ENCODE data around the gene MEF2D.

The MEF2D gene

DNA sequence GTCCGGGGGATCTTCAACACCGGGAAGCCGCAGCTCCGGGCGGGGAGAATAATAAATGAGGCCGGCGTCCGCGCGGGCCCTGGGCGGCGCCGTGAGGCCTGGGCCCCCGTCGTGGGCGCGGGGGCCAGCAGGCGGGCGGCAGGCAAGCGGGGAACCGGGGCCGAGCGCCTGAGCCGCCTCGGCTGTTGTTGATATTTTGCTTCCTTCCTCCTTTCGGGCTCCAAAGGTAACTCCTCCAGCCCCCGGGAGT is at the start of gene MEF2D:
TSS of gene MEF2D (minus strand) at position 233 of the 250 bp plus-strand sequence. CDS start 17,483 bp downstream, outside the sequence.
- DNase-seq (ENCODE audit: low spot score): no peak

DNA sequence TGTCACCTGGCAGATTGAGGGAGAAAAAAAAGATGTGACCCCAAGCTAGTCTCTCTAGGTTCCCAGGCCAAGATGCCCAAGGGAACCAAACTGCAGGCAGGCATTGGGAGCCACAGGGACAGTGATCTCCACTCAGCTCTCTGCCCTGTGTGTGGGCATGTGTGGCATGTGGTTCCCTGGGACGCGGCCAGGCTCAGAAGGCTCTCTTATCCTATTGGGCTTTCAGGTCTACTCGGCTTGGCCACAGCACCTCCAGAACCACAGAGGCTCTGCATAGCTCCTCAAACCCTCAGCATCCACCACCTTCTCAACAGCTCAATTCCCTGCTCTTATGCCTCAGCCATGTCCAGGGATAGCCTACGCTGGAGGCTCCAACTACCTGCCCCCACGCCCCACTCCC is 49.8 kb upstream of the MEF2D start:
- no peak for DNase-seq (ENCODE audit: low spot score)

DNA sequence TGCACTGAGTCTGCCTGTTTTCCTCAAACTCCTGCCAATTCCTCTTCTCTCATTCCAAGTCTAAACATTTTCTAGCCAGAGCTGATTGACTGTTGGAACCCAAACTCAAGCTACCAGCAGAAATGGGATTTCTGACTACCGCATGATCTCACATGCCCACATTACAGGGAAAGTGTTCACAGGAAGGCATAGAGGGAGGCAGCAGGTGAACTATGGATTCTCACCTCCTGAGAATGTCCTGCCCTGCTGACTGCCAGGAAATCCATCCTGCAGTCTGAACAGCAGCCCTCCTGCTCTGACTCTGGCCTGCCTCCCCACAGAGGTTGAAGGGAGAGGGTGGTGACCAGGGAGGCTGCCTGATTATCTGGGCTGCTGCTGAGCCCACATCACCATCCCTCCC is 49.3 kb upstream of the MEF2D start:
- no peak for DNase-seq (ENCODE audit: low spot score)

DNA sequence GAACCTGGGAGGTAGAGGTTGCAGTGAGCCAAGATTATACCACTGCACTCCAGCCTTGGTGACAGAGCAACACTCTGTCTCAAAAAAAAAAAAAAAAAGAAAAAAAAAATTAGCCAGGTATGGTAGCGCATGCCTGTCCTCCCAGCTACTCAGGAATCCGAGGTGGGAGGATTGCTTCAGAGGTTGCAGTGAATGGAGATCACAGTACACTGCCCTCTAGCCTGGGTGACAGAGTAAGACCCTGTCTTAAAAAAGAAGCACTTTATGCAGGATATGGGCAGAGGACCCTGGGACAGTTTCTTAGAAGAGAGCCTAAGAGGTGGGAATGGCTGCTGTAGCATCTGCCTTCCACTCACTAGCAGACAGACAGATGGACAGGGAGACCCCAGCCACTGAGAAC is 48.8 kb upstream of the MEF2D start:
- no peak for DNase-seq (ENCODE audit: low spot score)

DNA sequence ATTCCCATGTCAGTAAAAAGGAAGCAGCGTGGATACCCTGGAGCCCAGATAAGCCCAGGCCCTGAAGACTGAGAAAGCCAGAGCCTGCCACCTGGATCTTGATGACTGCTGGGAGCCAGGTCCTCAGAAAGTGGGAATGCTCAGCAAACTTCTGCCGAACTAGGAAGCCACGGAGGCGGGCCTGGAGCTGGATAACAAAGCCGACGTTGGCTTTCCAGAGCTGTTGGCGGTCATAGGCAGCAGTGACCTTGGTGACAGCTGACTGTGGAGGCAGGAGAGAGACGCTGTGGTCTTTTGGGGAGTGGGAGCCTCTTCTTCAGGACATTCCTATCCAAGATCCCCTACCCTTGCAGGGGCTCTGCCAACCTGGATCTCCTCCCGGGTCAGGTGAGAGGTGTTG is 47.4 kb upstream of the MEF2D start:
- DNase-seq (ENCODE audit: low spot score): no peak

DNA sequence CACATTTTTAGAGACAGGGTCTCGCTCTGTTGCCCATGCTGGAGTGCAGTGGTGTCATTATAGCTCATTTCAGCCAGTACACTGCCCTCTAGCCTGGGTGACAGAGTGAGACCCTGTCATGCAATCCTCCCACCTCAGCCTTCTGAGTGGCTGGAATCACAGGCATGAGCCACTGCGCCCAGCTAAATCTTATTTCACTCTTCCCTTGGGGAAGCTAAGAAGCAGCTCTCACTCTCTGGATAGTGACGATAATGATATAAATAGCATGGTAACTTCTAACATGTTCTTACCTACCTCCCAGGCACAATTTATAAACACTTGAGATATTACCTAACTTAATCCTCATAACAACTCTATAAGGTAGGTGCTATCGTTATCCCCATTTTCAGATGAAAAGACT is 46.9 kb upstream of the MEF2D start:
- DNase-seq (ENCODE audit: low spot score): no peak

DNA sequence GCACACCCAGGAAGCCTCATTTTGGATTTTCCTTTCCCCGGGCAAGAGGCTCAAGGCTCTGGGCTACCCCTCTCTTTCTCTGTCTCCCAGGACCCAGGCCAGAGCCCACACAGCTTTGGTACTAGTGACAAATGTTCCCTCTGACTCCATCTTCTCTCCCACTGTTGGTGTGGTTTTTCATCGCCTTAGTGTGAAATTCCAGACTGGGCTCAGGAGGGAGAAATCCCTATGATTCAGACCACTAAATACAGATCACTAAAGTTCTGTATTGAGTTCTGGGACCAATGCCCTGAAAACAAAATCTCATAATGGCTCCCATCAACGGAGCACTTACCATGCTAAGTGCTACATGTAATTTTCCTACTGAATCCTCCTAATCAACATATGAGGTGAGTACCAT is 45.7 kb upstream of the MEF2D start:
- DNase-seq (ENCODE audit: low spot score): no peak

DNA sequence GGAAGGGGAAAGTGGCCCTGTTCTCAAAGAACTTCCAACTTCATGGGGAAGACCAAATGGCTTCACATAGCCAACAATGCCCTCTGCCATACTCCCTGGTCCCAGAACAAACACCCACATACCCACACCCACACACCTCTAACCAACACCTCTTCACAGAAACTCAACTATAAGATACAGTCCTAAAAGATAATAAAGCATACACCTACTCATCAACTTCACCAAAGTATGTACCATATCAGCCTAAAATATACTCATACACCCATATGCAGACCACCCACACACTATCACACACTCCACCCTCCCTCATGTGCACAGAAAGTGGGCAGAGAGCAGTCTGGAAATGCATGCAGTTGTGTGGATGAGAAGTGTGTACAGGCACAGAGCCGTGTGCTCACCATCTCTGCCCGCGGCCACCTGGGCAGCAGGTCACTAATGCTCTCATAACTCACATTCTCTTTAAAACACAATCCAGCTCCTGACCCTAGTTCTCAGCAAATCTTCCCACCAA is 44.1 kb upstream of the MEF2D start:
- no peak for DNase-seq (ENCODE audit: low spot score)

DNA sequence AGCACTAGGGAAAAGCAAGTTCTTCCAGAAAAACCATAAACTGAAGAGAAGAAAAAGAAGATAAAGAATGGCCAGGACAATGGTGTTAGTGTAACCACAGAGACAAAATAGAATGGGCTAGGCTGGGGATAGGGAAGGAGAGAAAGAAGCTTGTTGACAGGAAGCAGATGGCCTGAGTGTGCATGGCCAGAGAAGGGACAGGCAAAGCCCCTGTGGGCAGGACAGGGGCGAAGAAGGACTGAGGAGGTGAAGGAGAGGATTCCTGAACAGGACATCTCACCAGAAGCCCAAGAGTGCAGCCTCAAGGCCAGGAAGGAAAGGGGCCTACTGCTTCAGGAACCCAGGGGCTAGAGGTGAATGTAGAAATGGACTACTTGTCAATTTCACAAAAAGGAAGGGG is 42.5 kb upstream of the MEF2D start:
- DNase-seq (ENCODE audit: low spot score): no peak

DNA sequence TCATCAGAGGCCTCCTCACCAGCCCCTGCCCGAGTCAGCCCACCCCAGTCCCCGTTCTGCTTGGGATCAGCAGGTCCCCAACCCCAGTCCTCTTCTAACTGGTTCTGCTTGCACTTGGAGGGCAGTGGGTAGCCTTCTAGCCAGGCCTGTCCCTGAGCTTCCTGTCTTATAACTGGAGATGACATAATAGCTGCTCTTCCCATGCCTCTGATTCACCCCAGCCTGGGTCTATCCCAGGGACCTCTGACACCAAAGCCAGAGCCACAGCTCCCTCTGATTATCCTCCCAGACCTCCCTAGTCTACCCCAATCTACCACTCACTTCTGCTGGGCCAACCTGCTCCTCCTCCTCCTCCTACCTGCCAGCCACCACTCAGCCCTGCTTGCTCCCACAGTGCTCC is 40.4 kb upstream of the MEF2D start:
- DNase-seq (ENCODE audit: low spot score): no peak

DNA sequence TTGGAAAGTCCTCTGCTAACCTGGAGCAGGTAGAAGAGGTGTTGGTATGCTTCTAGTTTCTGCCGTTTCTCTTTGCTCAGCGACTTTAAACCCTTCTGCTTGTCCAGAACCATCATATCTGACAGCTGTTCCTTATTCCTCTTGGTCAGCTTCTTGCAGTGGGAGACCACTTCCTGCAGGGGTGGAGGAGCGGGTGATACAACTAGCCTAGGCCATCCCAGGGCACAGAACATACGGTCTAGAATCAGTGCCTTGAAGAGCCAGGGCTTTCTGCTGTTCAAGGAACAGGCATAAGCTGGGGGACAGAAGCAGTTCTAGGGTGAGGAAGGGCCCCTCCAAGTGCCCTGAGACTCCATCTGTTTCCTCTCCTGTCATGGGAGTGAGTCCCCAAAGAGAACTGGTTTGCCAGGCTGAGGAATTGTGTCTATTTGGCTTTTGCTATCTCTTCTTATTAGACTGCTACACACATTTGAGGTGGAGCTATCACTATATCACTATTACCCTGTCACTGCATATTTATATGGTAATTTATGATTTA is 39.3 kb upstream of the MEF2D start:
- DNase-seq (ENCODE audit: low spot score): no peak

DNA sequence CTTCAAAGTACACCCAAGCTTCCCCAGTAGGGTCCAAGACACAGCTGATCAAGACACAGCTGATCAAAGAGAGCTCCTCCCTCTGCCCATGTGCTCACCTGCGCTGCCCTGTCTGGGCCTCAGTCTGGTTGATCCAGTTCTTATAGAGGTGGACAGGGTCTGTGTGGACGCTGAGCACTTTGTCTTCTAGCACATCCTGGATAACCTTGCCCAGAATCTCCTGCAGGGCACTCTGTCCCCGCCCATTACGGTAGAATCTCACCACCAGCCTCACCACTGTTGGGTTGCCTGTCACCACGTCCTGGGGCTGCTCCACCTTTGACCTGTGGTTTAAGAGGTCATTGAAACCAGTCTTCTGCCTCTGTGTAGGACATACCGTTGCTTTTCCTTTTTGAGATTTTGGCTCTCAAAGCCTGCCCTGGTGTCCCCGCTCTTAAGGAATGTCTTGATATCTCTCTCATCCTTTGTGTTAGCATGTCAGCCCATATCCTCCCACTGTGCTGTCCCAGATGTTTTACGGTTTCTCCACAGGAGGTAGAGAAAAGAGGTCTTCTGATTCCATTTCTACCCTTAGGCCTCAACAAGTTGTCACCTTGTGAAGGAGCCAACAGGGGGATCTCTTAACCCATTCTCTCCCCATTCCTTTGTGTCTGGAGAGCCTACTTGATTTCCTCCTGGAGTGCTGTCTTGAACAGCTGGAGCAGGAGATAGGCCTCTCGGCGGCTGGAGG is 38.3 kb upstream of the MEF2D start:
- no peak for DNase-seq (ENCODE audit: low spot score)

DNA sequence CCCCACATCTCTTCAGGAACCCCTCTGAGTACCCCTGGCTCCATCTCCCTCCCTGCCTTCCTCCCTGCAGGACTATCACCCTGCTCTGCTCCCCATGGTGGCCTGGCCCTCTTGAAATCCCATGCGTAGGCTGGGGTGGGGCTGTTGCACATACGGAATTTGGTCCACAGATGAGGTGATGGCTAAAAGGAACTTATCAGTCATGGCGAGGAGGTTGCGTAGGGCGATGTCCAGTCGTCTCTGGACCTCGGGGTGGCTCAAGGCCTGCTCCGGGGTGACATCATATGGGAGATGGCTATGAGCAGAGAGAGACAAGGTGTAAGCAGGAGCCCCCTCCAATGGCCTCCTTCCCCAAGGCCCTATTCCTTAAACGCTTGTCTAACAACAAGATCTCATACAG is 36.5 kb upstream of the MEF2D start:
- DNase-seq (ENCODE audit: low spot score): no peak

DNA sequence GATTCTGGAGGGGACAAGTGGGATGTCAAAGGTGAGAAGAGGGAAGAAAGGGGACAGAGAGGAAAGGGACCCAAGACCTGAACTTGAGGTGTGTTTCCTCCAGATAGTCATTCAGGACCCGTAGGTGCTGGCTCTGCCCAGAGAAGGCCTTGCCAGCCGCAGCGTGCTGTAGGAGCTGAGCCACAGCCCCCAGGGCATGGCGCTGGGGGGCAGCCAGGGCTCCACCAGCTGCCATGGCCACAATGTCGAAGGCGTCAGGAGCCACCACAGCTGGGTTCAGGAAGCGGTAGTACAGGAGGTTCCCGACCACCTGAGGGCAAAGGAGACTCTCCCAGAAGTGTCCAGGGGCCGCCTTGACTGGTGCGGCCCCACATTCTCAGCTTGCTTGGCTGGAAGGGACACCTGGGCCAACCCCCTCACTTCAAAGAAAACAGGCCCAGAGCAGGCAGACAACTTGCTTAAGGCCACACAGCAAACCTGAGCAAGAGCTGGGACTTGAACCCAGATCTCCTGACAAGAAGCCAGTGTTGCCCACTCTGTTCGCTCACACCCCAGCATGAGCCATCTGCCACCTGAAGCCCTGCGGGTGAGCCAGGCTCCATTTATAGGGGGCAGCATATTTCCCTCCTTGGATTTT is 34.0 kb upstream of the MEF2D start:
- DNase-seq (ENCODE audit: low spot score): no peak

DNA sequence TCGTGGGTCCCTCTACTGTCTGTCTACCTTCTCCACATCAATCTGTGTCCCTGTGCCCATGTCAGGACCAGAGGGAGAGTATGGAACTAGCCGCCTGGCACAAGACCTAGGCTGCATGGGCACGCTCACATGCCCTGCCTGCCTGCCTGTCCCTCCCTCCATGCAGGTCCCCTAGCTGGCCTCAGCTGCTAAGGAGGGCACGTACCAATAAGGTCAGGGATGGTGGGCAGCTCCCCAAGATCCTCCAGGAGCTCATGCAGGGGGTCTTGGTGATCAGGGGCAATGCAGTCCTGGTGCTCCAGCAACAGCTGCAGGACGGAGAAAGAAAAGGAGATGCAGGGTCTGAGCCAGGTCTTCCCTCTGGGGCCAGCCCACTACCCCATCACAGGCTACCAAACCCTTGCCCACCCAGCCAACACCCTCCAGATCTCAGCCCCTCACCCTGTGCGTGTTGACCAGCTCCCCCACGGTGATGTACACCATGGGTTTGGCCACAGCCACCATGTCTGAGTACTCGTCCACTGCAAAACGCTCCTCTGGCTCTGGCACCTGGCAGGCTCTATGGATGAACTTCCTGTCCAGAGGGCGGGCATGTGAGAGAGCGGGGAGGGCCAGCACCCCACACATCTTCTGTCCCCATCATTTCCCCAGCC is 33.1 kb upstream of the MEF2D start:
- DNase-seq (ENCODE audit: low spot score): no peak

DNA sequence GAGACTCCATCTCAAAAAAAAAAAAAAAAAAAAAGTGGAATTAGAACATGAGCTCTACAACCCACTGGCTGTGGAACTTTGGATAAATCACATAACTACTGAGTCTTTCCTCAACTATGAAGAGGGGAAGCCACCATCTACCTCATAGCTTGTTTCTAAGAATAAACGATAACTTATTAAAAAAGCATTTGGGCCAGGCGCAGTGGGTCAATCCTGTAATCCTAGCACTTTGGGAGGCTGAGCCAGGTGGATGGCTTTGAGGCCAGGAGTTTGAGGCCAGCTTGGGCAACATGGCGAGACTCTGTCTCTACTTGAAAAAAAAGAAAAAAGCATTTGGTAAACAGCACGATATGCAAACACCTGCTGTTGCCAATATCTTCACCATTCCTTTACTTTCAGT is 31.8 kb upstream of the MEF2D start:
- DNase-seq (ENCODE audit: low spot score): no peak

DNA sequence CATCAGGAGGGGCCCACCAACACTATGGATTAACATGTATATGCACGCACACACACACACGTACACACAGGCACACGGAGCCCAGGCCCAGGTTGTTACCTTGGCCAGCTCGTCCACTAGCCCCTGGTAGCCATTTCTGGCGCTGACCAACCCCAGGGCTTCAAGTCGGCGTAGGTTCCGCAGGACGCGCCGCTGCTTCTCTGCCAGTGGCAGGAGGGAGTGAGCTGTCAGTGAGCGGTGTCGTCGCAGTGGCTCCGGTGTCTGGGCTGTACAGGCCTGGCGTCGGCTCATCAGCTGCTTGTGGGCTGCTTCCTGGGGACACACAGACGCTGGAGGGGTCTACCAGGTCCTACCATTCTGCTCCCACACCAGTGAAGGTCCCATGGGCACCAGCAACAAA is 29.4 kb upstream of the MEF2D start:
- no peak for DNase-seq (ENCODE audit: low spot score)

DNA sequence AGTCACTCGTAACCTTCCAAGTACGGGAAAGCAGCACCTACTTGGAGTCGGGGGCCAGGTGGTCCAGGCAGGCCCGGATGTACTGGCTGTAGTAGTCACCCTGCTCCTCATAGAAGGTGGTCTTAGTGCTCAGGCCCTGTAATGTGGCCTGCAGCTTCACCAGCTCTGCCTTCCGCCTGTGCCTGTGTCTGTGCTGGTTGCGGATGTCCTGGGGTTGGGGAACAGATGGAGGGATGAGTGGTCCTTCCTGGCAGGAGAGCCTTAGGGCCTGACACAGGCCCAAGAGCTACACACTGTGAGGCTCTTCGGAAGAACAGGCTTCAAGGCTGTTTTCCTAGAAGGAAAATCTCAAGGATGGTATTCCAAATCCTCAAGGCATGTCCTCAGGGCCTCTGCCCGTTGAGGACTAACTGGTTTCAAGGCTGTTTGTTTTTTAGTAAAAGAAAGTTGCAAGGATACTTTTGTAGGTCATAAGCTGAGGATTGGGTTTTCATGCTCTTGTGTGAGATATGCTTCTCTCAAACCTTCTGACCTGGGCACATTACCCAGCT is 28.4 kb upstream of the MEF2D start:
- DNase-seq (ENCODE audit: low spot score): no peak

DNA sequence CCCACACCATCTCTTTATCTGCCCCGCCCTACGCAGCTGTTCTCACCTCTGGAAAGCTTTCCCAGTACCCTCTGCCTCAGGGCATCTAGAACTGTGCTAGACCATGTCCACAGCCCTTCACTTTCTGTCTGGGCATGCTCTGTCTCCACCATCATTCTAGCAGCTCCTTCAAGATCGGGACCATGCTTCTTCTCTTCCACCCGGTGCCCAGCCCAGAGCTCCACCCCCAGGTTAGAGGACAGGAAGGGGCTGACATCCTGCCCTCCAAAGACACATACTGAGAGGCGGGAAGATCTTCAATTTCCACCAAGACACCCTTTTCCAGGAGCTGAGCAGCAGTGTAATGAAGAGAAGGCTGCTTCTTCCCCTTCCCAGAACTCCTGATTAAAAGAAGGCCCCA is 27.7 kb upstream of the MEF2D start:
- DNase-seq (ENCODE audit: low spot score): no peak

DNA sequence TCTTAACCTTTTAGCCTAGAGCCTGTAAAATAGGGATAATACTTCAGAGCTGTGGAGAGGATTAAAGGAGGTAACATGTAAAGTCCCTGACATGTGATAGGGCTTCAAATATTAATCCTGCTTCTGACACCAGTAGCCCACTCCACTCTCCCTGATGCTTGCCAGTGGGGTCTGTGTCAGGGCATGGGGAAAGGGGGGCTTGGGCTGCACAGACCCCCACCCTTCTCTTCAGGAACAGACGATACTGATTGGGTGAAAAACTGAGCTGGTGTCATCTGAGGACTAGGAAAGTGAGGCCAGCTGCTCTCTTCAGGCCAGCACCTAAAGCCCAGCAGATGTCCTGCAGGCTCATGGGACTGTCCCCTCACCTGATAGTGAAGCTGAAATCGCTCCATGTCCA is 27.0 kb upstream of the MEF2D start:
- no peak for DNase-seq (ENCODE audit: low spot score)

DNA sequence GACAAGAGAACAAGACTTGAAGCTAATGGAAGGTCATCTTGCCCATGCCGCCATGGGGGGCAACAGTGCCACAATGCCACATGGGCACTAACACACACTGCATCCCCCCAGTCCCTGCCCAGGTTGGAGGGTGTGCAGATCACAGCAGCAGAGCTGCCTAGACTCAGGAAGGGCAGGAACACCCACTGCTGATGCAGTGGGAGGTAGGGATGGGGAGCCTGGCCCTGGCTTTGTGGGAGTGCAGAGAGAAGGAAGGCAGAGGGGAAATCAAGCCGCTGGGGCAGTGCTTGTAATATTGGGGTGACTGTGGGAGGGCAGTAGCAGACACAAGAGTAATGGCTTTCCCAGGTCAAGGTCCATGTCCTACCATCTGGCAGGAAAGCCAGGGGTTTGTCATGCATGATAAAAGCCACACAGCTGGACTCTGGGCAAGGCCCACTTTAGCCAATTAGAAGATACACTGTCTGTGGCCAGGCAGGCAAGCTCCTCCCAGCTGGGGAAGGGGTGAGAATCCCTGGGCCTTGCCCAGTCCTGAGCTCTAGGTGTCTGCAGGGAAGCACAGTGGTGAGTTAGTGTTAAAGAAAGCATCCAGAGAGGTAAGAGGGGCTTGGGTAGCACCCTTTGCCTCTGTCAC is 25.4 kb upstream of the MEF2D start:
- DNase-seq (ENCODE audit: low spot score): no peak

DNA sequence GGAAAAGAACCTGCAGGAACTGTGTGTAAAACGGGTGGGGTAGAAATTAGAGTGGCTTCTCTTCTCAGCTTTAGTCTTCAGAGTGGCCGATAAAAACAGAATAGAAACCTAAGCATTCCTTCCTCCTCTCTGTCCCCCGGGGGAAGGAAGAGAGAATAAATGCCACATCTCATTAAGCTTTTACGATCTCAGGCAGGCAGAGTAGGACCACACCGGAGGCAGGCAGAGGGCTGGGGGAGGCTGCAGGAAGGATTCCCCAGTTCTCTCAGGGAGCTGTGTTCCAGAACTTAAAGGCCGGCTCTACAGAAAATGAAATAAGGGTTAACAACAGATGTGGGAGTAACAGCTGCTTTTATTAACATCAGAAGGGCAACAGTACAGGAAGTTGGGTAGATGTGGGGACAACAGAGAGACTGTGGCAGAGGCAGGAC is 24.5 kb upstream of the MEF2D start:
- DNase-seq (ENCODE audit: low spot score): no peak

DNA sequence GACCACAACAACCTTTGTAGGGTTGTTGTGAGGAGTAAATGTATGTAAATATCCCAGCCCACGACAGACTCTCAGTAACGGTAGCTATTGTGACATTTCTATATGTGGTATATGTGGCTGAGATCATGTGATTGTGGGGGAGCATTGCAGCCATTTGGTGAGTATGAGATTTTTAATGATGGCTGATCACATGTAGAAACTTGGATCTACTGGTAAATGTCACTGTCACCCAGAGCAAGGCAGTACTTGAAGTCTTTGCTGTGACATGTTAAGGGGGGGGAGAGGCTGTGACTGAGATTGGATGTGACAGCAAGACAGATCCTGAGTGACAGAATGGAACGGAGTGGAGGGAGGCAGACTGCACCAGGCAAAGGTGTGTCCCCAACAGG is 23.9 kb upstream of the MEF2D start:
- no peak for DNase-seq (ENCODE audit: low spot score)

Data from kidney capillary endothelial cell (primary cell).